Activated CD8-positive, alpha-beta memory T cell treated with anti-CD3 and anti-CD28 coated beads for 36 hours (primary cell): ENCODE data around the gene MAF. TPM values are rescaled to one million over a fixed set of nuclear protein-coding genes. Genes with fewer than 3 reads are reported as not detected.

Experiments used
- CTCF ChIA-PET: fragments of 350-600 bp; sonication (Branson Sonifier 250); formaldehyde crosslinking; loops from one replicate; lab custom pipeline; 2021; ENCODE audit warnings: antibody characterized with exemption; lab: Charles Lee
- POLR2A ChIA-PET: fragments of 350-600 bp; sonication (Branson Sonifier 250); formaldehyde crosslinking; loops from one replicate; lab custom pipeline; 2021; ENCODE audit warnings: antibody characterized with exemption; lab: Charles Lee
- total RNA-seq, 2 experiments: library from RNA; stranded (reverse); gene quantifications; one replicate each; pipeline ENCODE4 v1.2.3, GENCODE V29; 2021

MAF gene
- total RNA-seq, 2 experiments from 2014 or later, result 47.0 to 51.6 TPM

GRCh38 chr16:79563921-79564320 lies 36.6 kb downstream of the MAF start:
- ChIA-PET POLR2A (no interaction called here), CTCF (no interaction called here)

GRCh38 chr16:79562166-79562823 lies 38.2 kb downstream of the MAF start:
- ChIA-PET POLR2A (no interaction called here), CTCF (no interaction called here)

- CTCF ChIA-PET, result no interaction called here
- POLR2A ChIA-PET, result no interaction called here
Observed at GRCh38 chr16:79561729-79562128, 38.8 kb downstream of the MAF start.

- ChIA-PET POLR2A (interaction anchor here (0.7 kb wide), 1 partner anchor 300 kb away, joined by 3 read pairs; no protein-coding TSS in a partner anchor), CTCF (no interaction called here)
Observed at GRCh38 chr16:79560923-79561322, 39.6 kb downstream of the MAF start.

GRCh38 chr16:79560318-79560717 lies 40.2 kb downstream of the MAF start:
- POLR2A ChIA-PET, result interaction anchor here (0.7 kb wide), 1 partner anchor 301 kb away, joined by 3 read pairs; no protein-coding TSS in a partner anchor

GRCh38 chr16:79559532-79559931 lies 41.0 kb downstream of the MAF start:
- POLR2A ChIA-PET, result no interaction called here
- CTCF ChIA-PET, result interaction anchor here (1.9 kb wide), 1 partner anchor 10 kb away, joined by 5 read pairs; no protein-coding TSS in a partner anchor

More at GRCh38 chr16:79560318-79560717, 40.2 kb downstream of the MAF start:
- CTCF ChIA-PET, result no interaction called here

GRCh38 chr16:79557421-79557820 lies 43.1 kb downstream of the MAF start:
- CTCF ChIA-PET, result no interaction called here
- POLR2A ChIA-PET, result no interaction called here

- ChIA-PET POLR2A (interaction anchor here (0.5 kb wide), 1 partner anchor 1026 kb away, joined by 3 read pairs; no protein-coding TSS in a partner anchor), CTCF (no interaction called here)
Observed at GRCh38 chr16:79554912-79555311, 45.6 kb downstream of the MAF start.

GRCh38 chr16:79550373-79550772 lies 50.2 kb downstream of the MAF start:
- ChIA-PET POLR2A (no interaction called here), CTCF (no interaction called here)

GRCh38 chr16:79547085-79547484 lies 53.5 kb downstream of the MAF start:
- ChIA-PET POLR2A (no interaction called here), CTCF (no interaction called here)
